Naive thymus-derived CD8-positive, alpha-beta T cell (primary cell): ENCODE results near the gene GPR35. TPM values are rescaled to one million over a fixed set of nuclear protein-coding genes. Genes with fewer than 3 reads are reported as not detected.

Experiments used
- ATAC-seq, 2 donors: fragments of 150-1000 bp; cut with Tn5 transposase in 1 of 2; sonication (Bioruptor Pico), chemical (Tn5 transposase) in 1 of 2; 1 replicate in 1 of 2; 2 replicates in 1 of 2; pipeline ENCODE4 v1.10.0; 2021; ENCODE audit warnings: mild to moderate bottlenecking in 2 of 2, moderate library complexity in 2 of 2
- POLR2A ChIA-PET: fragments of 350-600 bp; sonication (Branson Sonifier 250); formaldehyde crosslinking; loops from one replicate; lab custom pipeline; 2021; ENCODE audit warnings: antibody characterized with exemption; lab: Charles Lee
- DNase-seq, 10 donors: peaks; one replicate each; pipeline versions ENCODE4 v3.0.0 to v3.0.0-alpha.2; 2020 to 2022
- H3K27ac Mint-ChIP-seq, 10 donors: one replicate each; pipeline ENCODE4 v1.8.0; 2020 to 2022; ENCODE audit warnings: mild to moderate bottlenecking in 10 of 10, mixed read lengths in 10 of 10, moderate library complexity in 4 of 10, inconsistent platforms in 1 of 10
- H3K27me3 Mint-ChIP-seq, 5 donors: one replicate each; pipeline ENCODE4 v1.8.0; 2021 to 2022; ENCODE audit warnings: mixed read lengths in 5 of 5
- H3K36me3 Mint-ChIP-seq, 3 donors: one replicate each; pipeline ENCODE4 v1.8.0; 2020 to 2022; ENCODE audit warnings: mixed read lengths in 3 of 3, mild to moderate bottlenecking in 2 of 3, inconsistent platforms in 1 of 3
- H3K4me1 Mint-ChIP-seq, 4 donors: one replicate each; pipeline ENCODE4 v1.8.0; 2021 to 2022; ENCODE audit warnings: mixed read lengths in 4 of 4
- H3K4me3 Mint-ChIP-seq, 10 donors: one replicate each; pipeline ENCODE4 v1.8.0; 2020 to 2022; ENCODE audit warnings: mild to moderate bottlenecking in 10 of 10, mixed read lengths in 10 of 10, moderate library complexity in 6 of 10, inconsistent platforms in 1 of 10
- H3K9me3 Mint-ChIP-seq, 9 donors: one replicate each; pipeline ENCODE4 v1.8.0; 2020 to 2022; ENCODE audit warnings: mixed read lengths in 9 of 9, mild to moderate bottlenecking in 3 of 9, inconsistent platforms in 1 of 9, moderate library complexity in 1 of 9
- polyA plus RNA-seq, 3 donors: library from polyadenylated mRNA; unstranded; fragments of 300-500 nt; fragmentation: Illumina TruSeq; gene quantifications; one replicate each; pipeline ENCODE4 v1.2.3, GENCODE V29; 2021
- total RNA-seq, 8 experiments: library from RNA in 2 of 8; stranded (reverse) in 2 of 8; gene quantifications; one replicate each; pipeline ENCODE4 v1.2.3 and lab custom pipeline; 2021 to 2026

The GPR35 gene
- total and polyA plus RNA-seq, 5 experiments from 2014 or later = 1.3 to 9.8 (median 1.7) TPM

DNA sequence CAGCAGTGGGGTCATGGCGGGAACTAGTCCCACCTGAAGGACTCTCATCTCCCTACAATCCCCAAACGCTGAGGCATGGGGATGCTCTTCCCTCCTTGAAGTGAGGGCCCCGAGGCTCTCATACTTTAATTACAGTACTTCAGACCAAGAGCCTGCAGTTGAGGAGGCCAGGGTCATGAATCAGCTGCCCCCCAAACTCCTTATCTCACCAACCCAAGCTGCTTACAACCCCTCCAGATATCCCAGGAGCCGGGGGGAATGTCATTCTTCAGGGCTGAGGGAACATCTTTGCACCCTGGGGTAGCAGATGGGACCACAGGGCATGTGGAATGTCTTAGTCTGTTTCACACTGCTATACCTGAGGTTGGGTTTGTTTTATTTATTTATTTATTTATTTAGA lies 41.5 kb upstream of the GPR35 start:
- Mint-ChIP-seq H3K4me3 (peak overlapping the region in 1 of 10 donors; percentile 62), H3K9me3 (no peaks in the 10 kb centered on the region), H3K27ac (no peak overlapping the region), H3K27me3 (no peaks in the 10 kb centered on the region), H3K36me3 (peaks cover 4 to 26% (median 6%) of the 10 kb centered on the region in 3 donors), H3K4me1 (peaks cover 38 to 78% (median 70%) of the 10 kb centered on the region in 4 donors)
- no peak for DNase-seq
- POLR2A ChIA-PET = interaction anchor here (11.3 kb wide), 1 partner anchor 19 kb away, joined by 461 read pairs; the partner anchor contains the start of genes ANKMY1, DUSP28 and RNPEPL1
- ATAC-seq = no peak

DNA sequence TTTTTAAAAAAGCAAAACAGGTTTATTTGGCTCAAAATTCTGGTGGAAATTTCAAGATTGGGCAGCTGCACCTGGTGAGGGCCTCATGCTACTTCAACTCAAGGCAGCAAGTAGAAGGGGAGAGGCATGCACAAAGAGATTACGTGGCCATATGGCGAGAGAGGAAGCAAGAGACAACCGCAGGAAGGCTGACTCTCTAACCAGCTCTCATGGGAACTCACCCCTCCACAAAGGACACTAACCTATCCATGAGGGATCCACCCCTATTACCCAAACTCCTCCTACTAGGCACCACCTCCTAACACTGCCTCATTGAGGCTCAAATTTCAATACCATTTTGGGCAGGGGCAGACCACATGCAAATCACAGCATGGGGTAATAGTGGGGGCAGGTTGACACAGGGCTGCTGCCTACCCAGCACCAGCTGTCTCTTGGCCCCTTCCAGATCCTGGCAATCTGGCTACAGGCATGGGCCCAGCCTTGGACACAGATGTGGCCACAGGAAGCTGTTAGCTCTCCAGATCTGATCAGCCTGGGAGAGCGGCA lies 40.7 kb upstream of the GPR35 start:
- peaks cover 4 to 31% (median 6%) of the 10 kb centered on the region in 3 donors for H3K36me3 Mint-ChIP-seq
- peak overlapping the region in 4 of 10 donors; percentile 41 to 76 (median 60) for H3K27ac Mint-ChIP-seq
- peak overlapping the region; percentile 62 to 97 (median 92) for H3K4me3 Mint-ChIP-seq
- H3K27me3 Mint-ChIP-seq = no peaks in the 10 kb centered on the region
- H3K4me1 Mint-ChIP-seq = peaks cover 38 to 76% (median 68%) of the 10 kb centered on the region in 4 donors
- ATAC-seq (no peak), DNase-seq (no peak)
- H3K9me3 Mint-ChIP-seq = no peaks in the 10 kb centered on the region
- POLR2A ChIA-PET = interaction anchor here (4.1 to 11.3 kb wide), 2 partner anchors 20 to 38 kb away, joined by 62 to 461 read pairs; partner anchors contain the start of genes ANKMY1, DUSP28 and RNPEPL1

- Mint-ChIP-seq H3K27ac (peak overlapping the region in 5 of 10 donors; percentile 41 to 78 (median 62)), H3K36me3 (peaks cover 4 to 27% (median 6%) of the 10 kb centered on the region in 3 donors), H3K4me3 (peak overlapping the region; percentile 66 to 97 (median 92)), H3K27me3 (no peaks in the 10 kb centered on the region), H3K4me1 (peaks cover 33 to 74% (median 63%) of the 10 kb centered on the region in 4 donors), H3K9me3 (no peaks in the 10 kb centered on the region)
- no peak for ATAC-seq
- POLR2A ChIA-PET = interaction anchor here (1.8 to 11.3 kb wide), 3 partner anchors 20 to 71 kb away, joined by 6 to 461 read pairs (median 62); partner anchors contain the start of genes ANKMY1, DUSP28 and RNPEPL1
- DNase-seq = no peak
Observed at GRCh38 chr2:240585101-240585500, 40.2 kb upstream of the GPR35 start.

- Mint-ChIP-seq H3K36me3 (peaks cover 0 to 20% (median 6%) of the 10 kb centered on the region in 3 donors), H3K4me1 (peaks cover 28 to 71% (median 58%) of the 10 kb centered on the region in 4 donors), H3K27ac (peak overlapping the region; percentile 88 to 97 (median 94)), H3K4me3 (peak overlapping the region; percentile 91 to 97 (median 96)), H3K9me3 (no peaks in the 10 kb centered on the region), H3K27me3 (no peaks in the 10 kb centered on the region)
- DNase-seq = no peak
- ATAC-seq = no peak
- POLR2A ChIA-PET = interaction anchor here (0.9 to 11.3 kb wide), 8 partner anchors 8 to 1180 kb away, joined by 3 to 461 read pairs (median 4); partner anchors contain the start of genes ANKMY1, DUSP28 and RNPEPL1
Observed at GRCh38 chr2:240585681-240586197, 39.5 kb upstream of the GPR35 start.

GRCh38 chr2:240586198-240586918 lies 38.9 kb upstream of the GPR35 start, which contains the start of gene CAPN10:
Gene CAPN10 (plus strand): TSS chr2:240586734. CDS start chr2:240586912, 178 bp downstream.
- Mint-ChIP-seq H3K27ac (peak within 1 kb of the TSS; percentile 88 to 97 (median 95)), H3K4me1 (peaks cover 30 to 76% (median 56%) of the 10 kb centered on the region in 4 donors)
- POLR2A ChIA-PET = interaction anchor here (0.6 to 11.3 kb wide), 13 partner anchors 8 to 1181 kb away, joined by 3 to 461 read pairs (median 4); partner anchors contain the start of genes ANKMY1, DUSP28 and RNPEPL1

DNA sequence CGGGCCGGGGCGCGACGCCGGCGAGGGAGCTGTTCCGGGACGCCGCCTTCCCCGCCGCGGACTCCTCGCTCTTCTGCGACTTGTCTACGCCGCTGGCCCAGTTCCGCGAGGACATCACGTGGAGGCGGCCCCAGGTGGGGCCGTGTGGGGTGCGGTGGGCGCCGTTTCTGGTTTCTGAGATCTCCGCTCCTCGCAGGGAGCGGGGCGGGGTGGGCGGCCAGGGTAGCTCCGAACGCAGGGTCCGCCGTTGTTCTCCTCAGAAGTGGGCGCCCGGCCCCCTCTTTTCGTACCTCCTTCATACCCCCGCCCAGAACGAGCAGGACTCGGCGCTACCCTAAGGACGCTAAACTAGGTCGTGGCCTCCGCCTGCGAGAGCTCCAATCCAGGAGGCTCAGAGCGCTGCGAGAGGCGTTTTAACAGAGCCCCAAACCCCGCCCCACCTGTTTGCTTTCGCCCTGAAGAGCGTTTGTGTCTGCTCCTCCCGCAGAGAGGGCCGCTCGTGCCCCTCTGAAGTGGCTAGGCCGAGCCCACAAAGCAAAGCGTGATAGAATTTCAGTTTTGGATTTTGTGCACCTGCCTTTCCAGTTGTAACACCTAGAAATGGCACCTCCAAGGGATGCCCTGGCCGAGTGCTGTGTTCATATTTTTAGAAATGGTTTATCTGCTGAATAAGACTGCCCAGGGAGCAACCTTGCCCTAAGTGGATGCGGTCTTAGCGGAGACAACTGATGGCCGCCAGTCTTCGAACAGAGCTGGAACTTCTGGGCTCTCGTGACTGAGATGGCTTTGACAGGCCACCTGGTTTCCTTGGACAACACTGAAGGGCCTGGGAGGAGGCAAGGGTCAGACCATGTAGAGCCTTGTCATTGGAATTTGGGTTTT lies 38.1 kb upstream of the GPR35 start:
- Mint-ChIP-seq H3K9me3 (no peaks in the 10 kb centered on the region), H3K4me3 (peak overlapping the region; percentile 91 to 96 (median 94)), H3K4me1 (peaks cover 32 to 75% (median 53%) of the 10 kb centered on the region in 4 donors), H3K27ac (peak overlapping the region; percentile 79 to 97 (median 94)), H3K36me3 (peaks cover 0 to 23% (median 0%) of the 10 kb centered on the region in 3 donors), H3K27me3 (no peaks in the 10 kb centered on the region)
- peak; percentile 43 to 82 (median 56) for DNase-seq
- ATAC-seq = peak; percentile 38 to 50
- POLR2A ChIA-PET = interaction anchor here (0.6 to 11.3 kb wide), 14 partner anchors 9 to 1181 kb away, joined by 3 to 461 read pairs (median 4); partner anchors contain the start of genes ANKMY1, DUSP28 and RNPEPL1

More at GRCh38 chr2:240586198-240586918, 38.9 kb upstream of the GPR35 start, which contains the start of gene CAPN10:
- ATAC-seq (peak; percentile 86 to 88), DNase-seq (peak; percentile 91 to 99 (median 96))
- H3K36me3 Mint-ChIP-seq = peaks cover 0 to 23% (median 2%) of the 10 kb centered on the region in 3 donors
- H3K27me3 Mint-ChIP-seq = no peaks in the 10 kb centered on the region
- peak within 1 kb of the TSS; percentile 91 to 97 (median 96) for H3K4me3 Mint-ChIP-seq
- no peaks in the 10 kb centered on the region for H3K9me3 Mint-ChIP-seq

DNA sequence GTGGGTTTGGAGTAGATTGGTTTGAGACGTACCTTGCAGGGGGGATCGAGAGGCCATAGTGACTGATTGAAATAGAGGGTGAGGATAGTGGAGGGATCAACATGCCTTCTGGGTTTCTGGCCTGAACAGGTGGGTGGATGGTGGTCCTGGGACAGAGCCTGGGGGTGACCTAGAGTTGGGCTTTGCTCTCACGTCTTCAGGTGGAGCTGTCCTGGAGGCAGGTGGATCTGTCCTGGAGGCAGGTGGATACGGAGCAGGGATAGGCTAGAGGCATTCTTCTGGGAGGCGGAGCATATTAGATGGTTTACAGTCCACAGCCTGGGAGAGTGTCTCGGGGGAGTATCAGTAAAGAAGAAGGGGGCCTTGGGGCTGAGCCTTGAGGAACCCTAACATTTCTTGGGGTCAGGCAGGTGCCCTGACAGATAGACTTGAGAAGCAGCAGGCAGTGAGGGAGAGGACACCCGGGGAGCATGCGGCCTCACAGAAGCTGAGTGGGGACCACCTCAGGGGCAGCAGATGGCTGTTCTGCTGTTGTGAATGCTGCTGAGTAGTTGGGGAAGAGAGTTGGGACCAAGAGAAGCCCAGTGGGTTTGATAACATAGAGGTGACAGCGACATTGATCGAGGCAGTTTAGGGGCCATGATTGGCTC lies 37.1 kb upstream of the GPR35 start:
- H3K4me3 Mint-ChIP-seq = peak overlapping the region; percentile 91 to 96 (median 94)
- H3K27me3 Mint-ChIP-seq = no peaks in the 10 kb centered on the region
- H3K36me3 Mint-ChIP-seq = peaks cover 0 to 23% (median 0%) of the 10 kb centered on the region in 3 donors
- POLR2A ChIA-PET = interaction anchor here (4.1 to 11.3 kb wide), 2 partner anchors 23 to 35 kb away, joined by 62 to 461 read pairs; partner anchors contain the start of genes ANKMY1, DUSP28 and RNPEPL1
- no peaks in the 10 kb centered on the region for H3K9me3 Mint-ChIP-seq
- ATAC-seq (no peak), DNase-seq (peak in 1 of 10 donors; percentile 44)
- peaks cover 31 to 72% (median 45%) of the 10 kb centered on the region in 4 donors for H3K4me1 Mint-ChIP-seq
- peak overlapping the region; percentile 79 to 97 (median 94) for H3K27ac Mint-ChIP-seq

DNA sequence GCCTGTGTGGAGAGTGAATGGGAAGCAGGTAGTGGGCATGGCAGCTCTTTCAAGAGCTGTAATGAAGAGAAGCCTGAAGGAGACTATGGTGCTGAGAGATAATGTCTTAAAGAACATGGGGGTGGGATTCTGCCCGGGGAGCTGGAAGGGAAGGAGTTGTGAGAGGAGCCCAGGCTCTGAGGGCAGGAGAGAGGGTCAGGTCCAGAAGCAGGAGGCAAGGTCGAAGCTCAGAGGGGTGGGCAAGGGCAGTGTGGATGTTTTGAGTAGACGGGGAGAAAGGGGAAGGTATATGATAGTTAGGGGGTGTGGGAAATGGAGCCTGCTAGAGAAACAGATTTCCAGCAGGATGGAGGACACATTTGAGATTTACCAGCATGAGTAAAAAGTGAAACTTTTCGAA lies 36.6 kb upstream of the GPR35 start:
- POLR2A ChIA-PET = interaction anchor here (0.8 to 11.3 kb wide), 2 partner anchors 24 to 55 kb away, joined by 3 to 461 read pairs; partner anchors contain the start of genes ANKMY1, DUSP28 and RNPEPL1
- Mint-ChIP-seq H3K4me3 (peak overlapping the region; percentile 2 to 96 (median 94)), H3K27me3 (no peaks in the 10 kb centered on the region), H3K36me3 (peaks cover 0 to 23% (median 0%) of the 10 kb centered on the region in 3 donors), H3K27ac (peak overlapping the region in 8 of 10 donors; percentile 28 to 97 (median 81)), H3K9me3 (no peaks in the 10 kb centered on the region), H3K4me1 (peaks cover 31 to 70% (median 43%) of the 10 kb centered on the region in 4 donors)
- peak in 1 of 10 donors; percentile 22 for DNase-seq
- ATAC-seq = no peak

- peaks cover 31 to 66% (median 40%) of the 10 kb centered on the region in 4 donors for H3K4me1 Mint-ChIP-seq
- peaks cover 0 to 23% (median 0%) of the 10 kb centered on the region in 3 donors for H3K36me3 Mint-ChIP-seq
- POLR2A ChIA-PET = interaction anchor here (0.8 to 11.3 kb wide), 2 partner anchors 24 to 54 kb away, joined by 3 to 461 read pairs; partner anchors contain the start of genes ANKMY1, DUSP28 and RNPEPL1
- ATAC-seq (no peak), DNase-seq (peak in 1 of 10 donors; percentile 54)
- H3K9me3 Mint-ChIP-seq = no peaks in the 10 kb centered on the region
- H3K27me3 Mint-ChIP-seq = no peaks in the 10 kb centered on the region
- peak overlapping the region in 1 of 10 donors; percentile 70 for H3K27ac Mint-ChIP-seq
- no peak overlapping the region for H3K4me3 Mint-ChIP-seq
Observed at GRCh38 chr2:240589375-240589774, 35.9 kb upstream of the GPR35 start.

- Mint-ChIP-seq H3K4me1 (peaks cover 27 to 61% (median 34%) of the 10 kb centered on the region in 4 donors), H3K4me3 (no peak overlapping the region), H3K36me3 (peaks cover 0 to 23% (median 0%) of the 10 kb centered on the region in 3 donors), H3K27ac (no peak overlapping the region), H3K9me3 (no peaks in the 10 kb centered on the region), H3K27me3 (no peaks in the 10 kb centered on the region)
- DNase-seq (peak in 1 of 10 donors; percentile 47), ATAC-seq (no peak)
- POLR2A ChIA-PET = interaction anchor here (1.2 to 11.3 kb wide), 2 partner anchors 10 to 25 kb away, joined by 3 to 461 read pairs; partner anchors contain the start of genes ANKMY1, DUSP28 and RNPEPL1
Observed at GRCh38 chr2:240589850-240590525, 35.3 kb upstream of the GPR35 start.
